ENCODE results near the gene TCF19.
"Not testable (repeated sequence)": the region's sequence is repeated elsewhere in the genome, so short reads cannot be mapped to it uniquely, and the experiment has no call there.

- TF ChIP-seq CTCF, POLR2A, POLR2AphosphoS5 (IDR thresholded peaks at IDR 0.05): not testable (repeated sequence)
Measured at GRCh38 chr6:31195308-31195979, 37.1 kb downstream of the TCF19 start.

Data from prostate gland (tissue), 2 donors.